Colonic mucosa (tissue), 4 donors: Measurements from ENCODE around the gene IFFO2. TPM values are rescaled to one million over a fixed set of nuclear protein-coding genes. Genes with fewer than 3 reads are reported as not detected.

Experiments used
- DNase-seq: peaks from one replicate; pipeline ENCODE4 v3.0.0-alpha.2; 2020
- H3K27ac ChIP-seq: fragments of 200-600 bp; one replicate; pipeline ENCODE4 v1.8.0; 2021
- H3K27me3 ChIP-seq: fragments of 200-600 bp; one replicate; pipeline ENCODE4 v1.8.0; 2021
- H3K36me3 ChIP-seq: fragments of 200-600 bp; one replicate; pipeline ENCODE4 v1.8.0; 2021
- H3K4me1 ChIP-seq: fragments of 200-600 bp; one replicate; pipeline ENCODE4 v1.8.0; 2021; ENCODE audit warnings: mild to moderate bottlenecking
- H3K4me3 ChIP-seq: fragments of 200-600 bp; one replicate; pipeline ENCODE4 v1.8.0; 2021
- H3K9ac ChIP-seq, 2 donors: one replicate each; pipeline ENCODE4 v1.7.0; 2013; ENCODE audit warnings: control low read depth in 2 of 2, low read depth in 2 of 2, low read length in 2 of 2
- H3K9me3 ChIP-seq: fragments of 200-600 bp; one replicate; pipeline ENCODE4 v1.8.0; 2021
- intact Hi-C: fragments of 100-400 bp; cut with DNase I; formaldehyde crosslinking; loops from one replicate; pipeline ENCODE4 v1.14.1; 2022
- total RNA-seq, 2 donors: library from RNA; stranded (reverse); fragmentation: NEBNext Ultra II Directional in 1 of 2; extraction: Animal tissue kit (Norgen Biotek cat#: 25700) in 1 of 2; gene quantifications; one replicate each; pipeline ENCODE4 v1.2.1, GENCODE V29; 2021
- TF ChIP-seq, protein P1 (sequence below): fragments of 200-600 bp; IDR thresholded peaks from one replicate; pipeline ENCODE4 v1.8.0; 2022; ENCODE audit warnings: antibody characterized with exemption, mild to moderate bottlenecking
- donor health status: healthy.
- donor health status: DM: no; HTN: no; CAD: no.
- donor health status: DM: no; HTN: no; CAD: no.

IFFO2 gene
- total RNA-seq, 2 donors from 2014 or later: 5.6 to 14.0 TPM

DNA sequence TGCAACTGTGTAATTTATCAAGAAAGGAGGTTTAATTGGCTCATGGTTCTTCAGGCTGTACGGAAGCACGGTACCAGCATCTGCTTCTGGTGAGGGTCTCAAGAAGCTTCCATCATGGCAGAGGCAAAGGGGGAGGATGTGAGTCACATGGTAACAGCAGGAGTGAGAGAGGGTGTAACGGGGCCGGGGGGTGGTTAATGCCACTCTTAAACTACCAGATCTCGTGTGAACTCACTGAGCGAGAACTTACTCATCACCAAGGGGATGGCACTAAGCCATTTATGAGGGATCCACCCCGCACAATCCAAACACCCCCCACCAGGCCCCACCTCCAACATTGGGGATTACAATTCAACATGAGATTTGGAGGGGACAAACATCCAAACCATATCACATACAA is 21.0 kb upstream of the IFFO2 start:
- no peaks in the 10 kb centered on the region for H3K4me1 ChIP-seq
- DNase-seq: no peak

DNA sequence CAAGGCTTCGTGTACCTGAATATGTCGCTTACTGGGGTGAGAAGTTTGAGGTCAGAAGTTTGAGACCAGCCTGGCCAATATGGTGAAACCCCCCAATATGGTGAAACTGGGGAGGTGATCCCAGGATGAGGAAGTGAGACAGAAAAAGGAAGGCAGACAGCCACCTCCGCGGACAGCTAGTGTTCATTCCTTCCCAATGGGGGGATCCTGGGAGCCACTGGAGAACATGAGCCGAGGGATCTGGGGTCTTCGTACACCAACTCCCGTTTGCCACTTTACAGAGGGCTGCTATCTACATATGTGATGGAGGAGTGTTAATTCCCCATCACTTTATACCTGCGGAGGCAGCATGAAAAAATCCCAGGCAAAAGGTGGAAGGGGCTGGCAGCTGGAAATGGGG is 19.6 kb upstream of the IFFO2 start:
- TF ChIP-seq, protein P1, sequence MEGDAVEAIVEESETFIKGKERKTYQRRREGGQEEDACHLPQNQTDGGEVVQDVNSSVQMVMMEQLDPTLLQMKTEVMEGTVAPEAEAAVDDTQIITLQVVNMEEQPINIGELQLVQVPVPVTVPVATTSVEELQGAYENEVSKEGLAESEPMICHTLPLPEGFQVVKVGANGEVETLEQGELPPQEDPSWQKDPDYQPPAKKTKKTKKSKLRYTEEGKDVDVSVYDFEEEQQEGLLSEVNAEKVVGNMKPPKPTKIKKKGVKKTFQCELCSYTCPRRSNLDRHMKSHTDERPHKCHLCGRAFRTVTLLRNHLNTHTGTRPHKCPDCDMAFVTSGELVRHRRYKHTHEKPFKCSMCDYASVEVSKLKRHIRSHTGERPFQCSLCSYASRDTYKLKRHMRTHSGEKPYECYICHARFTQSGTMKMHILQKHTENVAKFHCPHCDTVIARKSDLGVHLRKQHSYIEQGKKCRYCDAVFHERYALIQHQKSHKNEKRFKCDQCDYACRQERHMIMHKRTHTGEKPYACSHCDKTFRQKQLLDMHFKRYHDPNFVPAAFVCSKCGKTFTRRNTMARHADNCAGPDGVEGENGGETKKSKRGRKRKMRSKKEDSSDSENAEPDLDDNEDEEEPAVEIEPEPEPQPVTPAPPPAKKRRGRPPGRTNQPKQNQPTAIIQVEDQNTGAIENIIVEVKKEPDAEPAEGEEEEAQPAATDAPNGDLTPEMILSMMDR: no peak
- Histone ChIP-seq H3K9ac (no peak overlapping the region), H3K9me3 (no peaks in the 10 kb centered on the region), H3K4me3 (no peak overlapping the region), H3K27me3 (no peaks in the 10 kb centered on the region), H3K27ac (no peak overlapping the region), H3K4me1 (no peaks in the 10 kb centered on the region), H3K36me3 (no peaks in the 10 kb centered on the region)
- DNase-seq: no peak
- intact Hi-C loops: no loop called here

More for the DNA sequence above, 21.0 kb upstream of the IFFO2 start:
- intact Hi-C loops: no loop called here
- Histone ChIP-seq H3K27ac (no peak overlapping the region), H3K9ac (no peak overlapping the region), H3K36me3 (no peaks in the 10 kb centered on the region), H3K4me3 (no peak overlapping the region), H3K27me3 (no peaks in the 10 kb centered on the region), H3K9me3 (no peaks in the 10 kb centered on the region)
- TF ChIP-seq, protein P1: no peak

DNA sequence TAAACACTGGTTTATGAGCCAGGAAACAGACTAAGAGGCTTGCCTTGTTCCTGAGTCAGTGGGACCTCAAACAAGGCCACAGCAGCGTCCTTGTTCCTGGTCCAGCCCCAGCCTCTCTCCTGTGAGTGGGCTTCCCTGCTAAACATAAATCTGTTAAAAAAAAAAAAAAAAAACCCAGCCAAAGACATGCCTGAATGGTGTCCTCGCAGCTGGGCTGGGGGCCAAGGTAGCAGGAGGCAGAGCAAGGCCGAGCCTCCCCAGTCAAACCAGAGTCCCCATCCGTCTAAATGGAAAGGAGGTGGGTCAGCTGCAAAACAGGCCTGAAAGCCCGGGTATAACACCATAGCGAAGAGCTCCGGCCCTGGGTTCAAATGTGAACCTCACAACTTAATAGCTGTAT is 18.1 kb upstream of the IFFO2 start:
- intact Hi-C loops: no loop called here
- Histone ChIP-seq H3K4me3 (no peak overlapping the region), H3K9me3 (no peaks in the 10 kb centered on the region), H3K27me3 (no peaks in the 10 kb centered on the region), H3K27ac (no peak overlapping the region), H3K9ac (no peak overlapping the region), H3K4me1 (no peaks in the 10 kb centered on the region), H3K36me3 (no peaks in the 10 kb centered on the region)
- no peak for DNase-seq
- TF ChIP-seq, protein P1: no peak

DNA sequence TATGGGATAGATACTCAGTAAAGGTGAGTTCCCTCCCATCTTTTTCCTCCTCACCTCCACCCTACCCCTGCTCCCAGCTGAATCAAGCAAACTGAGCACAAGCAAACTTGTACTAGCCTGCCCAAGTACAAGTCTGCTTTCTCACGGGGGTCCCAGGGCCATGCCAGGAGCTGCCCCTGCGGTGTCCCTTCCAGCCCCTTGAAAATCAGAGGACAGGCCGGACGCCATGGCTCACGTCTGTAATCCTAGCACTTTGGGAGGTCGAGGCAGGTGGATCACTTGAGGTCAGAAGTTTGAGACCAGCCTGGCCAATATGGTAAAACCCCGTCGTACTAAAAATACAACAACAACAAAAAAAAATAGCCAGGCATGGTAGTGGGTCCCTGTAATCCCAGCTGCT is 17.5 kb upstream of the IFFO2 start:
- no peak for DNase-seq
- intact Hi-C loops: no loop called here
- H3K27me3 ChIP-seq: no peaks in the 10 kb centered on the region

DNA sequence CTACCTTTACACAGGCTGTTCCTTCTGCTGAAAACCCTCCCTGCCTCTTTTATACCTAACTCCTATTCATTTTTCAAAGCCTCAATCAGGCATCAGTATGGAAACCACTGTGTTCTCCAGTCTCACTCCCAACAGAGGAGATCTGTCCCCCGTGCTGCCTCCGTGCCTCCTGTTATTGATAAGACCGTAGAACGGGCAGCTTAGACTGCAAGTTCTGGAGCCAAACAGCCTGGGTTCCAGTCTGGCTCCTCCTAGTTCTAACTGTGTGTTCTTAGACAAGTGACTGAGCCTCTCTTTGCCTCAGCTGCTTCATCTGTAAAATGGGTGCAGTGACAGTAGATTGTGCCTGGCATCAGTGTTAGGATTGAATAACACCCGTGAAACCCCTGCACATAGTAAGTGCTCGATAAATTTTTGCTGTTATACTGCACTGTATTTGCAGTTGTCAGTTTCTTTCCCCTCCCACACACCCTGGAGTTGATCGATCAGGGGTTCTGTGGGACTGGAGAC is 17.0 kb upstream of the IFFO2 start:
- TF ChIP-seq, protein P1: no peak
- no peak overlapping the region for H3K27ac ChIP-seq
- H3K9ac ChIP-seq: no peak overlapping the region
- H3K4me3 ChIP-seq: no peak overlapping the region
- no peaks in the 10 kb centered on the region for H3K36me3 ChIP-seq
- no peaks in the 10 kb centered on the region for H3K27me3 ChIP-seq
- DNase-seq: no peak
- intact Hi-C loops: no loop called here
- H3K4me1 ChIP-seq: no peaks in the 10 kb centered on the region
- H3K9me3 ChIP-seq: no peaks in the 10 kb centered on the region

More for the DNA sequence above, 17.5 kb upstream of the IFFO2 start:
- Histone ChIP-seq H3K9ac (no peak overlapping the region), H3K27ac (no peak overlapping the region), H3K9me3 (no peaks in the 10 kb centered on the region), H3K4me3 (no peak overlapping the region), H3K36me3 (no peaks in the 10 kb centered on the region), H3K4me1 (no peaks in the 10 kb centered on the region)
- TF ChIP-seq, protein P1: no peak
